Measurements from ENCODE around the gene FLAD1.

The FLAD1 gene

DNA sequence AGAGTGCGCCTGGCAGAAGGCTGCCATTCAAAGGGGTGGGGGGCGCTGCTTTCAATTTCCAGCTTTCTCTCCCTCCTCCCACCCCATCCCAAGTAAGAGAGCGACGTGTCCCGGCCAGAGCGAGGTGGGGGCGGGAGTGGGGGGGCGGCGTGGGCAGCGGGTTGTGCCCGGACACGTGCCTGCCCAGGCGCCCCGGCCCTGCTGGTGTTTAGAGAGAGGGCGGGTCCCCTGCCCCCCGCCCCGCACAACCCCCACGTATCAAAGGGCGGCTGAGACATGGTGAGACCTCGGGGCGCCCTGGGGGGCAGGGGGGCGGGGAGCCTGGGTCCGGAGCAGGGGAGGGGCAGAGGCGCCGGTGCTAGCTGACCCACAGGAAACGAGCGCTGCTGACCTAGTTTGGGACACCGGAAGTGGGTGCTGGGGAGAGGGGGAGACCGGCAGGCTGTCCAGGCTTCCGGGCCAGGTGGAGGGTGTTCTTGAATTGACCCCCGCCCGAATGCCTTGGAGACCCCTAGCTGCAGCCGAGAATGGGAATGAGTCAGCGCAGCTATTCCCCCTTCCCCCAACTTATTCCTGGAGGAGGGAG, 20.7 kb downstream of the FLAD1 start:
- DNase-seq (ENCODE audit: low read depth): no peak
- H3K4me3 ChIP-seq (ENCODE audit: low read depth, low read length): peak overlapping the region; percentile 91
- TF ChIP-seq, protein P1, sequence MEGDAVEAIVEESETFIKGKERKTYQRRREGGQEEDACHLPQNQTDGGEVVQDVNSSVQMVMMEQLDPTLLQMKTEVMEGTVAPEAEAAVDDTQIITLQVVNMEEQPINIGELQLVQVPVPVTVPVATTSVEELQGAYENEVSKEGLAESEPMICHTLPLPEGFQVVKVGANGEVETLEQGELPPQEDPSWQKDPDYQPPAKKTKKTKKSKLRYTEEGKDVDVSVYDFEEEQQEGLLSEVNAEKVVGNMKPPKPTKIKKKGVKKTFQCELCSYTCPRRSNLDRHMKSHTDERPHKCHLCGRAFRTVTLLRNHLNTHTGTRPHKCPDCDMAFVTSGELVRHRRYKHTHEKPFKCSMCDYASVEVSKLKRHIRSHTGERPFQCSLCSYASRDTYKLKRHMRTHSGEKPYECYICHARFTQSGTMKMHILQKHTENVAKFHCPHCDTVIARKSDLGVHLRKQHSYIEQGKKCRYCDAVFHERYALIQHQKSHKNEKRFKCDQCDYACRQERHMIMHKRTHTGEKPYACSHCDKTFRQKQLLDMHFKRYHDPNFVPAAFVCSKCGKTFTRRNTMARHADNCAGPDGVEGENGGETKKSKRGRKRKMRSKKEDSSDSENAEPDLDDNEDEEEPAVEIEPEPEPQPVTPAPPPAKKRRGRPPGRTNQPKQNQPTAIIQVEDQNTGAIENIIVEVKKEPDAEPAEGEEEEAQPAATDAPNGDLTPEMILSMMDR (IDR thresholded peaks at IDR 0.05; ENCODE audit: low read depth, low read length, missing control alignments): no peak

DNA sequence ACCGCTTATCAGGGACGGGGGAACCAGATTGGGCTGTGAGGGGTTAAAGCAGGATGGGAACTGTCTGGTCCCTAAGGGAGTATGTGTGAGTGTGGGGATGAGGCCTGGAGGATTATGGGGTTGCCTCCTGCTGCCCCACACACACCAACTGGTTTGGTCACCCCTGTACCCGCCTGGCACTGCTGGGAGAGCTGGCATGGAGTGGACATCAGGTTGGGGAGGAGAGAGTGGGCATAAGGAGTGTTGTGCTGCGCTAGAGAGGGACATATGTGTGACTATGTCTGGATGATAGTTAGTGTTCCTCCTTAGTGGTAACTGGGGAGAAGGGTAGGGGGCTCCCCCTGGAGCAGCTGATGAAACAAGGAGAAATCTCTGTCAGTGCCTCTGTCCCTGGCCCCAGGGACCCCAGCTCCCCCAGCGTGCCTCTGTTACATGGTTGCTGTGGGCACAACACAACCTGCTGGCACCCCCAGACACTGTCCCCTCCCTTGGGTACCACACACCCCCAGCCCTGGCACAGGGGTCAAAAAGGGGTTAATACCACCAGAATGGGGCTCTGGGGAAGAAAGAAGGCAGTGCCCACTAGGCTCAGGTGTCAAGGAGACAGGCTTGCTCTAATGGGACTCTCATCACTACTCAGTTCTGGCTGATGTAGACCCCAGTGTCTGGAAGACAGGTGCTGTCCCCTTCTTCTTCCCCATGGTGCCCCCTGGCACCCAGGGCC, 21.4 kb downstream of the FLAD1 start:
- TF ChIP-seq, protein P1 (IDR thresholded peaks at IDR 0.05; ENCODE audit: low read depth, low read length, missing control alignments): no peak
- peak overlapping the region; percentile 91 for H3K4me3 ChIP-seq (ENCODE audit: low read depth, low read length)
- no peak for DNase-seq (ENCODE audit: low read depth)

DNA sequence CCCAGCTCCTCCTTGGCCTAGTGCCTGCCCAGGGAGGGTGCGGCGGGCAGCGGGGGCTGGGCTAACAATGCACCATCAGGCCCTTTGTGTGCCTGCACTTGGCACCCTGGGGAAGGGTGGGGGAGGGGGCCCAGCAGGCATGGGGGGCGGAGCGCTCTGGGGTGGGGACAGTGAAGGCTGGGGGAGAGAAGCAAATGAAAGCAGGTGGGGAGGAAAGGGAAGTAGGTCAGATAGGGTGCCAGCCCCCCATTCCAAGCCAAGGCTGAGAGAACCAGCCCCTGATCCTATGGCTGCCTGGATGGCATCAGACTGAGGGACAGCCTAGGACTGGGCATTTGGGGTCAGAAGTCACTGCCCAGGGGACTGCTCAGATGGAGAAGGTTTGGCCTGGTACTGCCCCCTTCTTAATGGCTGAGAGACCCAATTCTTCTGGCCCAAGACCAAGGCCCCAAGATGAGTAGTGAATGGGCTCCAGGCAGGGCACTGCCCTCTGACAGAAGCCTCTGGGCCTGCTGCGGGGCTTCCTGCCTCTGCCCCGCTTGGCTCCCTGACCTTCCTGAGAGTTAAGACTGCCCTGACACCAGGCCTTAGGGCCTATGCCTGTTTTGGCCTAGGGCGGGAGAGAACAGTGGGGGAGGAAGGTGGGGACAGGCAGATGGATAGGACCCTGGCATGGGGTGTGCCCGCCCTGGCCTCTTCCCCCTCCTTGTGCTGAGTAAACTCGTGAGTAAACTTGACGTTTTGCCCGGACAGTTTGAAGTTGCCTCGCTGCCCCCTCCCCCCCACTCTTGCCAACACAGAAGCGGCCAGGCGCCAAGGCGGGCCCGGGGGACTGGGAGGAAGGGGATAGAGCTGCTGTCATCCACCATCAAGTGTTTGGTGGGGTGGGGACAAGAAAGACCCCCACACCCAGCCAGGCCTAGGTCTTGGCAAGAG, 22.2 kb downstream of the FLAD1 start:
- H3K4me3 ChIP-seq (ENCODE audit: low read depth, low read length): peak overlapping the region; percentile 91; the same call in 1 of the 2 replicates
- TF ChIP-seq, protein P1 (IDR thresholded peaks at IDR 0.05; ENCODE audit: low read depth, low read length, missing control alignments): no peak
- DNase-seq (ENCODE audit: low read depth): no peak

DNA sequence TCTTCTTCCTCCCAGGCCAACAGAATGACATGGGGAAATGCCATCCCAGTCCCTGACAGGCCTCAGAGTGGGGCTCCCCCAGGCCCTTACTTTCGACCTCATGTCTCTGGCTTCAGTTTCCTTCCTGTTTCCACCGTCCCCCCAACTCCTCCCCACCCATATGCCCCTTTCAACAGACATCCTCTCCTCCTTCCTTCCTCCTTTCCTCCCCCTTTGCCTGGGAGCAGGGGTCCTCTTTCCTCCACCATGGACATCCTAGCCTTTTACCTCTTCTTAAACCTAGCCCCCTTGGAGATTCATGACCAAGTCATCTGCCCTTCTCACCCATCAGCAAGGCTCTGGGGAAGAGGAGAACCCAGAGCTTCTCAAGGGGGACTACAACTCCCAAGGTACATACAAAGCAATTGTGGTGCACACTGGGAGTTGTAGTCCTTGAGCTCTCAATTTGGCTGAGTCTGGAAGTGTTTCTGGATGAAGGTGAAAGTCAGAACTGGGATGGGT, 23.5 kb downstream of the FLAD1 start:
- DNase-seq (ENCODE audit: low read depth): no peak
- TF ChIP-seq, protein P1 (IDR thresholded peaks at IDR 0.05; ENCODE audit: low read depth, low read length, missing control alignments): no peak
- no peak overlapping the region for H3K4me3 ChIP-seq (ENCODE audit: low read depth, low read length)

DNA sequence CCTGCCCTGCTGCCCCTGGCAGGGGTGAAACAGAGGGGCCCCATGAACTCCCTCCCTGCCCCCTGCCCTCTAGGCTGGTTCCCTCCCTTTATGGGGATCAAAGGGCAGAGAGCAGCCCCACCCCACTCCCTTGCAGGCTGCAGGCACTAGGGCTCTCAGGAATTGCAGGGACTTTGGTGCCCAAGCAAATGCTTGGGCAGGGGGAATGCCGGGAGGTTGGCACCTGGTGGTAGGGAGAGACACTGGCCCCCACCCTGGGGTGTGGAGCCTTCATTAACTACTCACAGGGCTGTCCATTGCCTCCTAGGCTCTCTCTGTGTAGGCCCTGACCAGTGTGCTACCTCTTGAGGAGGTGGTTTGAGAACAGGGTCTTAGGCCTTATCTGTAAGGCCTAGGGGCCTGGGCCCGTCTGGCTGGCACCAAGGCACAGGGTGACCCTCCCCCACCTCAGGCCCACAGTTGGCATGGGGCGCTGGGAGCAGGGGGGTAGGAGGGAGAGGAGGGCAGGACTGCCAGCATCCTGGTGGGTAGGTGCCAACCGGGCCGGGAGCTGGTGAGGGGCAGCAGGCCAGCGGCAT, 24.2 kb downstream of the FLAD1 start:
- TF ChIP-seq, protein P1 (IDR thresholded peaks at IDR 0.05; ENCODE audit: low read depth, low read length, missing control alignments): no peak
- no peak for DNase-seq (ENCODE audit: low read depth)

More for the DNA sequence above, 24.2 kb downstream of the FLAD1 start:
- H3K4me3 ChIP-seq (ENCODE audit: low read depth, low read length): no peak overlapping the region
